ENCODE results near the gene ZNF287. TPM values are rescaled to one million over a fixed set of nuclear protein-coding genes. Genes with fewer than 3 reads are reported as not detected.
A peak's percentile ranks its signal among the peaks of the same experiment; 100 is the strongest.

ZNF287 gene
- total and polyA plus RNA-seq, 2 donors (not counting 1 experiment from before 2014, with no cell fraction given) = 6.6 to 6.7 TPM

- Histone ChIP-seq H2AFZ (ENCODE audit: low read length) (no peak overlapping the region), H3K9ac (ENCODE audit: insufficient read depth, low read length) (no peak overlapping the region), H3K36me3 (ENCODE audit: control insufficient read depth, insufficient read depth, low read length) (no peaks in the 10 kb centered on the region), H3K4me1 (ENCODE audit: control insufficient read depth, extremely low read depth, insufficient read depth, low read length) (peaks cover 3% of the 10 kb centered on the region), H3K4me2 (ENCODE audit: extremely low read depth, insufficient read depth, low read length) (no peak overlapping the region), H3K79me2 (ENCODE audit: control insufficient read depth, insufficient read depth, low read length) (no peaks in the 10 kb centered on the region), H3K27me3 (ENCODE audit: control insufficient read depth, insufficient read depth, low read length) (peaks cover 3% of the 10 kb centered on the region), H3K9me3 (ENCODE audit: control insufficient read depth, insufficient read depth, low read depth, low read length) (no peaks in the 10 kb centered on the region), H4K20me1 (ENCODE audit: control insufficient read depth, extremely low read depth, insufficient read depth, low read length) (no peaks in the 10 kb centered on the region), H3K4me3 (replicated peaks in 1 of 4; ENCODE audit: control extremely low read depth in 1 of 4, insufficient read depth in 1 of 4, low read depth in 3 of 4, low read length in 4 of 4) (no peak overlapping the region), H3K27ac (ENCODE audit: insufficient read depth, low read length) (no peak overlapping the region)
- no peak for TF ChIP-seq CTCF (conservative IDR thresholded peaks at IDR 0.05 in 1 of 2, IDR thresholded peaks at IDR 0.05 in 1 of 2; ENCODE audit: low read depth in 1 of 2, low read length in 2 of 2)
- TF ChIP-seq EZH2 (IDR thresholded peaks at IDR 0.05; ENCODE audit: low read length, missing control alignments) = no peak
- no peak for DNase-seq (ENCODE audit: low read depth in 2 of 2)
Measured at GRCh38 chr17:16511593-16511992, 57.4 kb downstream of the ZNF287 start.

- Histone ChIP-seq H3K4me2 (ENCODE audit: extremely low read depth, insufficient read depth, low read length) (no peak overlapping the region), H3K4me3 (replicated peaks in 1 of 4; ENCODE audit: control extremely low read depth in 1 of 4, insufficient read depth in 1 of 4, low read depth in 3 of 4, low read length in 4 of 4) (no peak overlapping the region), H3K9me3 (ENCODE audit: control insufficient read depth, insufficient read depth, low read depth, low read length) (no peaks in the 10 kb centered on the region), H3K36me3 (ENCODE audit: control insufficient read depth, insufficient read depth, low read length) (no peaks in the 10 kb centered on the region), H2AFZ (ENCODE audit: low read length) (no peak overlapping the region), H4K20me1 (ENCODE audit: control insufficient read depth, extremely low read depth, insufficient read depth, low read length) (no peaks in the 10 kb centered on the region), H3K9ac (ENCODE audit: insufficient read depth, low read length) (no peak overlapping the region), H3K27me3 (ENCODE audit: control insufficient read depth, insufficient read depth, low read length) (peaks cover 3% of the 10 kb centered on the region), H3K4me1 (ENCODE audit: control insufficient read depth, extremely low read depth, insufficient read depth, low read length) (no peaks in the 10 kb centered on the region), H3K79me2 (ENCODE audit: control insufficient read depth, insufficient read depth, low read length) (no peaks in the 10 kb centered on the region), H3K27ac (ENCODE audit: insufficient read depth, low read length) (no peak overlapping the region)
- no peak for TF ChIP-seq EZH2 (IDR thresholded peaks at IDR 0.05; ENCODE audit: low read length, missing control alignments)
- no peak for TF ChIP-seq CTCF (conservative IDR thresholded peaks at IDR 0.05 in 1 of 2, IDR thresholded peaks at IDR 0.05 in 1 of 2; ENCODE audit: low read depth in 1 of 2, low read length in 2 of 2)
- DNase-seq (ENCODE audit: low read depth in 2 of 2) = no peak
Measured at GRCh38 chr17:16507918-16508533, 61.0 kb downstream of the ZNF287 start.

- H4K20me1 ChIP-seq (ENCODE audit: control insufficient read depth, extremely low read depth, insufficient read depth, low read length) = no peaks in the 10 kb centered on the region
- H2AFZ ChIP-seq (ENCODE audit: low read length) = no peak overlapping the region
- H3K9ac ChIP-seq (ENCODE audit: insufficient read depth, low read length) = no peak overlapping the region
- no peaks in the 10 kb centered on the region for H3K9me3 ChIP-seq (ENCODE audit: control insufficient read depth, insufficient read depth, low read depth, low read length)
- H3K4me1 ChIP-seq (ENCODE audit: control insufficient read depth, extremely low read depth, insufficient read depth, low read length) = no peaks in the 10 kb centered on the region
- no peak overlapping the region for H3K27ac ChIP-seq (ENCODE audit: insufficient read depth, low read length)
- H3K27me3 ChIP-seq (ENCODE audit: control insufficient read depth, insufficient read depth, low read length) = peaks cover under 1% of the 10 kb centered on the region
- no peaks in the 10 kb centered on the region for H3K79me2 ChIP-seq (ENCODE audit: control insufficient read depth, insufficient read depth, low read length)
- TF ChIP-seq CTCF (conservative IDR thresholded peaks at IDR 0.05 in 1 of 2, IDR thresholded peaks at IDR 0.05 in 1 of 2; ENCODE audit: low read depth in 1 of 2, low read length in 2 of 2) (peak in 1 of 2 donors; percentile 37), EZH2 (IDR thresholded peaks at IDR 0.05; ENCODE audit: low read length, missing control alignments) (no peak)
- DNase-seq (ENCODE audit: low read depth in 2 of 2) = no peak
- H3K36me3 ChIP-seq (ENCODE audit: control insufficient read depth, insufficient read depth, low read length) = no peaks in the 10 kb centered on the region
- no peak overlapping the region for H3K4me3 ChIP-seq (replicated peaks in 1 of 4; ENCODE audit: control extremely low read depth in 1 of 4, insufficient read depth in 1 of 4, low read depth in 3 of 4, low read length in 4 of 4)
- H3K4me2 ChIP-seq (ENCODE audit: extremely low read depth, insufficient read depth, low read length) = no peak overlapping the region
Measured at GRCh38 chr17:16506188-16506587, 62.8 kb downstream of the ZNF287 start.
